GM23338 (cell line): ENCODE results near the gene ERP27. TPM values are rescaled to one million over a fixed set of nuclear protein-coding genes. Genes with fewer than 3 reads are reported as not detected.

Experiments used
- ATAC-seq: fragments of 200-7000 bp; cut with Tn5 transposase; 3 replicates; pipeline ENCODE4 v1.9.1; 2020
- DNase-seq: peaks from one replicate; pipeline ENCODE4 v3.0.0-alpha.2; 2015; ENCODE audit warnings: low spot score
- H2AFZ ChIP-seq: fragments of 200-600 bp; sonication (generic); 2 replicates; pipeline ENCODE4 v1.8.0; 2016; ENCODE audit warnings: antibody characterized with exemption, mild to moderate bottlenecking, moderate library complexity
- H3F3A ChIP-seq: fragments of 200-600 bp; sonication (generic); replicated peaks from 2 replicates; pipeline ENCODE4 v1.8.0; 2017; ENCODE audit warnings: antibody characterized with exemption, mixed run types, low read depth
- H3K27ac ChIP-seq: fragments of 200-600 bp; sonication (generic); 2 replicates; pipeline ENCODE4 v1.6.1; 2016; ENCODE audit warnings: low read depth
- H3K27me3 ChIP-seq: fragments of 200-600 bp; sonication (generic); 2 replicates; pipeline ENCODE4 v1.8.0; 2016; ENCODE audit warnings: mild to moderate bottlenecking, mixed run types, moderate library complexity; ENCODE audit not compliant: insufficient read depth
- H3K36me3 ChIP-seq: fragments of 200-600 bp; sonication (generic); 2 replicates; pipeline ENCODE4 v1.8.0; 2016; ENCODE audit warnings: mild to moderate bottlenecking; ENCODE audit not compliant: insufficient read depth
- H3K4me1 ChIP-seq: fragments of 200-600 bp; sonication (generic); 2 replicates; pipeline ENCODE4 v1.8.0; 2016; ENCODE audit warnings: mild to moderate bottlenecking, moderate library complexity; ENCODE audit not compliant: insufficient read depth
- H3K4me2 ChIP-seq: fragments of 200-600 bp; sonication (generic); 2 replicates; pipeline ENCODE4 v1.7.1; 2017; ENCODE audit warnings: mixed run types
- H3K4me3 ChIP-seq: fragments of 200-600 bp; sonication (generic); 2 replicates; pipeline ENCODE4 v1.6.1; 2016; ENCODE audit warnings: mixed run types
- H3K79me2 ChIP-seq: fragments of 200-600 bp; sonication (generic); replicated peaks from 2 replicates; pipeline ENCODE4 v1.8.0; 2017; ENCODE audit warnings: mild to moderate bottlenecking; ENCODE audit not compliant: insufficient read depth
- H3K9me2 ChIP-seq: fragments of 200-600 bp; sonication (generic); 2 replicates; pipeline ENCODE4 v1.8.0; 2017; ENCODE audit not compliant: insufficient read depth
- H4K20me1 ChIP-seq: fragments of 200-600 bp; sonication (generic); replicated peaks from 2 replicates; pipeline ENCODE4 v1.8.0; 2017; ENCODE audit warnings: mild to moderate bottlenecking; ENCODE audit not compliant: insufficient read depth
- H3K27ac Mint-ChIP-seq: 2 replicates; pipeline ENCODE4 v1.8.0; 2020; ENCODE audit warnings: inconsistent platforms, mild to moderate bottlenecking, moderate library complexity, mixed read lengths
- H3K27me3 Mint-ChIP-seq: 3 replicates; pipeline ENCODE4 v1.8.0; 2022; ENCODE audit warnings: low read depth, mild to moderate bottlenecking, moderate library complexity, mixed read lengths, inconsistent platforms; ENCODE audit not compliant: insufficient read depth, poor library complexity
- H3K36me3 Mint-ChIP-seq: 3 replicates; pipeline ENCODE4 v1.8.0; 2021; ENCODE audit warnings: low read depth, mild to moderate bottlenecking, inconsistent platforms, moderate library complexity, mixed read lengths
- H3K4me1 Mint-ChIP-seq: 3 replicates; pipeline ENCODE4 v1.8.0; 2020; ENCODE audit warnings: mild to moderate bottlenecking, inconsistent platforms, mixed read lengths
- H3K4me3 Mint-ChIP-seq: 3 replicates; pipeline ENCODE4 v1.8.0; 2021; ENCODE audit warnings: moderate library complexity, mild to moderate bottlenecking, inconsistent platforms, mixed read lengths
- H3K9me3 Mint-ChIP-seq: 3 replicates; pipeline ENCODE4 v1.8.0; 2020; ENCODE audit warnings: moderate library complexity, mild to moderate bottlenecking, inconsistent platforms, mixed read lengths
- CREB1 ChIP-seq: fragments of 250-450 bp; sonication (Bioruptor Pico); IDR thresholded peaks from 2 replicates; pipeline ENCODE4 v1.5.0; 2020; ENCODE audit warnings: low read depth, mild to moderate bottlenecking, moderate library complexity
- CTCF ChIP-seq, 2 experiments: fragments of 200-600 bp in 1 of 2; sonication (generic) in 1 of 2; conservative IDR thresholded peaks; 2 replicates each; pipeline versions ENCODE4 v1.5.1 to v1.6.1; 2016 to 2017; ENCODE audit warnings: antibody characterized with exemption in 2 of 2, low read depth in 2 of 2, mild to moderate bottlenecking in 2 of 2, moderate library complexity in 1 of 2
- ETS1 ChIP-seq: IDR thresholded peaks from 2 replicates; pipeline ENCODE4 v1.6.1; 2016; ENCODE audit warnings: antibody characterized with exemption
- EZH2 ChIP-seq: fragments of 200-600 bp; sonication (generic); IDR thresholded peaks from one replicate; pipeline ENCODE4 v1.8.0; 2017; ENCODE audit warnings: antibody characterized with exemption, mild to moderate bottlenecking, low read depth; ENCODE audit not compliant: unreplicated experiment
- EZH2phosphoT487 ChIP-seq: fragments of 200-600 bp; sonication (generic); IDR thresholded peaks from one replicate; pipeline ENCODE4 v1.8.1; 2018; ENCODE audit warnings: antibody characterized with exemption; ENCODE audit not compliant: unreplicated experiment
- JUNB ChIP-seq: IDR thresholded peaks from one replicate; pipeline ENCODE4 v1.6.1; 2016; ENCODE audit warnings: antibody characterized with exemption; ENCODE audit not compliant: unreplicated experiment
- NANOG ChIP-seq: IDR thresholded peaks from 2 replicates; pipeline ENCODE4 v1.6.1; 2016; ENCODE audit warnings: antibody characterized with exemption, borderline replicate concordance
- POLR2AphosphoS5 ChIP-seq: IDR thresholded peaks from 2 replicates; pipeline ENCODE4 v1.6.1; 2016; ENCODE audit warnings: antibody characterized with exemption, low read depth
- REST ChIP-seq: IDR thresholded peaks from one replicate; pipeline ENCODE4 v1.6.1; 2018; ENCODE audit warnings: antibody characterized with exemption; ENCODE audit not compliant: unreplicated experiment
- STAT1 ChIP-seq: IDR thresholded peaks from one replicate; pipeline ENCODE4 v1.6.1; 2016; ENCODE audit warnings: antibody characterized with exemption; ENCODE audit not compliant: unreplicated experiment
- ZNF114 ChIP-seq: fragments of 250-450 bp; sonication (Bioruptor Pico); IDR thresholded peaks from 2 replicates; pipeline ENCODE4 v1.5.0; 2020; ENCODE audit warnings: mild to moderate bottlenecking, moderate library complexity
- ZNF331 ChIP-seq: fragments of 250-450 bp; sonication (Bioruptor Pico); IDR thresholded peaks from 2 replicates; pipeline ENCODE4 v1.5.0; 2020; ENCODE audit warnings: low read depth, mild to moderate bottlenecking, moderate library complexity
- polyA plus RNA-seq: library from polyadenylated mRNA; unstranded; fragments of >200 nt; fragmentation: Nextera tagmentation; extraction: Ambion mirVana; gene quantifications from 2 replicates; pipeline ENCODE4 v1.2.1, GENCODE V29; 2016
- total RNA-seq: library from RNA; depleted of rRNA; stranded (reverse); fragments of >200 nt; shearing (Covaris generic); gene quantifications from 2 replicates; pipeline ENCODE4 v1.2.3, GENCODE V29; 2014
- TF ChIP-seq, protein P1 (sequence below): fragments of 250-450 bp; sonication (Bioruptor Pico); IDR thresholded peaks from 2 replicates; pipeline ENCODE4 v1.5.0; 2020; ENCODE audit warnings: mild to moderate bottlenecking, moderate library complexity

Gene ERP27
- total and polyA plus RNA-seq, 2 experiments from 2014 or later = not detected

GRCh38 chr12:14950982-14951746 lies 12.8 kb upstream of the ERP27 start:
- H3K27me3 ChIP-seq = no peaks in the 10 kb centered on the region
- no peak overlapping the region for H3K27ac ChIP-seq
- no peak overlapping the region for H3K4me3 ChIP-seq
- H4K20me1 ChIP-seq = no peaks in the 10 kb centered on the region
- no peaks in the 10 kb centered on the region for H3K27me3 Mint-ChIP-seq
- no peaks in the 10 kb centered on the region for H3K36me3 ChIP-seq
- H3K4me3 Mint-ChIP-seq = no peak overlapping the region
- no peaks in the 10 kb centered on the region for H3K9me3 Mint-ChIP-seq
- H3K4me1 Mint-ChIP-seq = peaks cover 16% of the 10 kb centered on the region
- no peaks in the 10 kb centered on the region for H3K9me2 ChIP-seq
- TF ChIP-seq CTCF (conservative IDR thresholded peaks at IDR 0.05; ENCODE audit: low read depth in 2 of 2) (no peak), EZH2phosphoT487 (no peak), NANOG (no peak), EZH2 (no peak), ZNF114 (CRISPR knock-in tag) (no peak), STAT1 (no peak), ZNF331 (no peak), ETS1 (no peak), CREB1 (no peak), REST (no peak), POLR2AphosphoS5 (no peak), JUNB (no peak)
- TF ChIP-seq, protein P1, sequence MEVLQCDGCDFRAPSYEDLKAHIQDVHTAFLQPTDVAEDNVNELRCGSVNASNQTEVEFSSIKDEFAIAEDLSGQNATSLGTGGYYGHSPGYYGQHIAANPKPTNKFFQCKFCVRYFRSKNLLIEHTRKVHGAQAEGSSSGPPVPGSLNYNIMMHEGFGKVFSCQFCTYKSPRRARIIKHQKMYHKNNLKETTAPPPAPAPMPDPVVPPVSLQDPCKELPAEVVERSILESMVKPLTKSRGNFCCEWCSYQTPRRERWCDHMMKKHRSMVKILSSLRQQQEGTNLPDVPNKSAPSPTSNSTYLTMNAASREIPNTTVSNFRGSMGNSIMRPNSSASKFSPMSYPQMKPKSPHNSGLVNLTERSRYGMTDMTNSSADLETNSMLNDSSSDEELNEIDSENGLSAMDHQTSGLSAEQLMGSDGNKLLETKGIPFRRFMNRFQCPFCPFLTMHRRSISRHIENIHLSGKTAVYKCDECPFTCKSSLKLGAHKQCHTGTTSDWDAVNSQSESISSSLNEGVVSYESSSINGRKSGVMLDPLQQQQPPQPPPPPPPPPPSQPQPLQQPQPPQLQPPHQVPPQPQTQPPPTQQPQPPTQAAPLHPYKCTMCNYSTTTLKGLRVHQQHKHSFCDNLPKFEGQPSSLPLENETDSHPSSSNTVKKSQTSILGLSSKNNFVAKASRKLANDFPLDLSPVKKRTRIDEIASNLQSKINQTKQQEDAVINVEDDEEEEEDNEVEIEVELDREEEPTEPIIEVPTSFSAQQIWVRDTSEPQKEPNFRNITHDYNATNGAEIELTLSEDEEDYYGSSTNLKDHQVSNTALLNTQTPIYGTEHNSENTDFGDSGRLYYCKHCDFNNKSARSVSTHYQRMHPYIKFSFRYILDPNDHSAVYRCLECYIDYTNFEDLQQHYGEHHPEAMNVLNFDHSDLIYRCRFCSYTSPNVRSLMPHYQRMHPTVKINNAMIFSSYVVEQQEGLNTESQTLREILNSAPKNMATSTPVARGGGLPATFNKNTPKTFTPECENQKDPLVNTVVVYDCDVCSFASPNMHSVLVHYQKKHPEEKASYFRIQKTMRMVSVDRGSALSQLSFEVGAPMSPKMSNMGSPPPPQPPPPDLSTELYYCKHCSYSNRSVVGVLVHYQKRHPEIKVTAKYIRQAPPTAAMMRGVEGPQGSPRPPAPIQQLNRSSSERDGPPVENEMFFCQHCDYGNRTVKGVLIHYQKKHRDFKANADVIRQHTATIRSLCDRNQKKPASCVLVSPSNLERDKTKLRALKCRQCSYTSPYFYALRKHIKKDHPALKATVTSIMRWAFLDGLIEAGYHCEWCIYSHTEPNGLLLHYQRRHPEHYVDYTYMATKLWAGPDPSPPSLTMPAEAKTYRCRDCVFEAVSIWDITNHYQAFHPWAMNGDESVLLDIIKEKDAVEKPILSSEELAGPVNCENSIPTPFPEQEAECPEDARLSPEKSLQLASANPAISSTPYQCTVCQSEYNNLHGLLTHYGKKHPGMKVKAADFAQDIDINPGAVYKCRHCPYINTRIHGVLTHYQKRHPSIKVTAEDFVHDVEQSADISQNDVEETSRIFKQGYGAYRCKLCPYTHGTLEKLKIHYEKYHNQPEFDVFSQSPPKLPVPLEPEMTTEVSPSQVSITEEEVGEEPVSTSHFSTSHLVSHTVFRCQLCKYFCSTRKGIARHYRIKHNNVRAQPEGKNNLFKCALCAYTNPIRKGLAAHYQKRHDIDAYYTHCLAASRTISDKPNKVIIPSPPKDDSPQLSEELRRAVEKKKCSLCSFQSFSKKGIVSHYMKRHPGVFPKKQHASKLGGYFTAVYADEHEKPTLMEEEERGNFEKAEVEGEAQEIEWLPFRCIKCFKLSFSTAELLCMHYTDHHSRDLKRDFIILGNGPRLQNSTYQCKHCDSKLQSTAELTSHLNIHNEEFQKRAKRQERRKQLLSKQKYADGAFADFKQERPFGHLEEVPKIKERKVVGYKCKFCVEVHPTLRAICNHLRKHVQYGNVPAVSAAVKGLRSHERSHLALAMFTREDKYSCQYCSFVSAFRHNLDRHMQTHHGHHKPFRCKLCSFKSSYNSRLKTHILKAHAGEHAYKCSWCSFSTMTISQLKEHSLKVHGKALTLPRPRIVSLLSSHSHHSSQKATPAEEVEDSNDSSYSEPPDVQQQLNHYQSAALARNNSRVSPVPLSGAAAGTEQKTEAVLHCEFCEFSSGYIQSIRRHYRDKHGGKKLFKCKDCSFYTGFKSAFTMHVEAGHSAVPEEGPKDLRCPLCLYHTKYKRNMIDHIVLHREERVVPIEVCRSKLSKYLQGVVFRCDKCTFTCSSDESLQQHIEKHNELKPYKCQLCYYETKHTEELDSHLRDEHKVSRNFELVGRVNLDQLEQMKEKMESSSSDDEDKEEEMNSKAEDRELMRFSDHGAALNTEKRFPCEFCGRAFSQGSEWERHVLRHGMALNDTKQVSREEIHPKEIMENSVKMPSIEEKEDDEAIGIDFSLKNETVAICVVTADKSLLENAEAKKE (CRISPR knock-in tag) = no peak
- no peak overlapping the region for H3K4me2 ChIP-seq
- no peak overlapping the region for H3K27ac Mint-ChIP-seq
- H3F3A ChIP-seq = no peaks in the 10 kb centered on the region
- no peak overlapping the region for H2AFZ ChIP-seq
- ATAC-seq = no peak
- DNase-seq = peak; percentile 42
- no peaks in the 10 kb centered on the region for H3K79me2 ChIP-seq
- H3K4me1 ChIP-seq = no peaks in the 10 kb centered on the region; the same call in 1 of the 2 replicates
- H3K36me3 Mint-ChIP-seq = no peaks in the 10 kb centered on the region
